Activated CD4-positive, alpha-beta T cell treated with anti-CD3 and anti-CD28 coated beads for 4 hours (primary cell): ENCODE data around the gene DYNC2H1.

Source experiments
- DNase-seq, 2 donors: peaks; one replicate each; pipeline ENCODE4 v3.0.0-alpha.2; 2020

DYNC2H1 gene

DNA sequence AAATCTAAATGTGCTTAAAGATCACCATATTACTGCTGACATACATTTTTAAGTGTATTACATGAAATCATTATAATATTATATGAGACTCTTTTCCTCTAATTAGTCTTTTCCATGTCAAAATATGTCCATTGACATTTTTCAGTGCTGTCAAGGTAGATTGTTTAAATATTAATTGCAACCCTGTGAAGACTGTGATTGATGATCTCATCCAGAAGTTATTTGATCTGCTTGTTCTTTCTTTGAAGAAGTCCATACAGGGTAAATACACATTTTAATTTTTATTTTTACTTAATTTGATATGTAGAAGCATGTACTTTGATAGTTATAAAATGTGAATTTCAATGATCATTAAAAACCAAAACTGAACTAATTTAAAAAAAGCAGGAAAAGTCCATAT is 38.4 kb downstream of the DYNC2H1 start:
- DNase-seq, result no peak

DNA sequence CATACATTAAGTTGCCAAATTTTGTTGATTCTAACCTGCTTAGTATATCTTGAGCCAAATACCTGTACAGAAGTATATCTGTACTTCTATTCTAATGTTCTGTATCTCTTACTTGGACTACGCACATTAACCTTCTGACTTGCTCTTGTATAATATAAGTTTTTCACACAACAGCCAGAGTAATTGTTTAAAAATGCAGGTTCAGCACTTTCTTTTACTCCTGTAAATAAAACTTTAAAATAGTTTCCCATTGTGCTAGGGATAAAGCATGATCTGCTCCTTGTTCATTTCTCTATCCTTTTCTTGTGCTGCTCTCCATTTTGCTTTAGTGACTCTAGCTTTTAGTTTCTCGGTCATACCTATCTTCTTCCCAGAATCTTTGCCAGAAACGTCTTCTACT is 48.3 kb downstream of the DYNC2H1 start:
- DNase-seq, result no peak

DNA sequence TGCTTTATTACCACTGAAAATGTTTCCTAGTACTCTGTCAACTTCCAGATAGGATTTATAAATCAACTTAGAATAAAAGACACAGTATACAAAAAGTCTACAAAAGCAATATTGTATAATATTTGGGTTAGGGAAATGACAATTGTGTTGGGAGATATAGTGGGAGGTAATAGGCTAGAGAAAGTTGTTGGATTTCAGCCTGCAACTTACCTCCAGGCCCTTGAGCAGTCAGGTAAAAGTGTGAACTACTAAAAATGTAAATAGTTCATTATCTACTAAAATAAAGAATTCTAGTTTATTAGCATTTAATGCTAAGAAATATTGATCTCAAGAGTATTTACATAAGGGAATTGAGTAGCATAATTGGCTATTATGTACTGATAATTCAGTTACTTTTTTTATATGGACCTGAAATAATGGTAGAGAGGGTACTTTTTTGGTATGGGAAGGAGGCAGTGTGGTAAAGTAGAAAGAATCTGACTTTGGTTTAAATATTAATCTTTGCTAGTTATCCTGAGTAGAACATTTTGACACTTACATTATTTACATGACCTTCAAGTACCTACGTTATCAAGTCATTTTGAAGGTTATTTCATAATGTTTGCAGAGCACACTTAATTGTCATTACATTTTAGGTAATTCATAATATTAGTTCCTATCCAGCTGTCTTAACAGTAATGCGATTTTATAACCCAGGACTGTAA is 55.0 kb downstream of the DYNC2H1 start:
- no peak for DNase-seq

DNA sequence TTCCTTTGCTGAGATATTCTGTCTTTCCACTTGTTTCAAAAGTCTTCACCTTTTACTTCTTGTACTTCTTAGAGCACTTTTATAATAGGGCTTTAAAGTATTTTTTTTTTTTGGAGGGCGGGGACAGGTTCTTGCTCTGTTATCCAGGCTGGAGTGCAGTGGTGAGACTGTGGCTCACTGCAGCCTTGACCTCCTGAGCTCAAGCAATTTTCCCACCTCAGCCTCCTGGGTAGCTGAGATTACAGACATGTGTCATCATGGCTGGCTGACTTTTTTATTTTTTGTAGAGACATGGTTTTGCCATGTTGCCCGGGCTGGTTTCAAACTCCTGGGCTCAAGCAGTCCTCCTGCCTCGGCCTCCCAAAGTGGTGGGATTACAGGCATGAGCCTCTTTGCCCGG is 57.9 kb downstream of the DYNC2H1 start:
- DNase-seq, result no peak

DNA sequence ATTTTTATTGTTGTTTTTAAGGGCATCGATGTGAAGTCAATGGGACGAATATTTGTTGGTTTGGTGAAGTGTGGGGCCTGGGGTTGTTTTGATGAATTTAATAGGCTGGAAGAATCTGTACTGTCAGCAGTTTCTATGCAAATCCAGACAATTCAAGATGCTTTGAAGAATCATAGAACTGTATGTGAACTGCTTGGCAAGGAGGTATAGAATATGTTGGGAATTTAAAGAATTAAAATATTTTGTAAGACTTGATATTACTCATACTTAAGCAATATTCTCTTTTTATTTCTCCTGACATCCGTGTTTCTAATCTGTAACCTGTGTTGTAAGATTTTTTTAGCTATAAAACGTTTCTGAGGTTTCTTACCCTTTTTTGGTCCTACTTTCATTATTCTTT is 61.6 kb downstream of the DYNC2H1 start:
- DNase-seq, result no peak

DNA sequence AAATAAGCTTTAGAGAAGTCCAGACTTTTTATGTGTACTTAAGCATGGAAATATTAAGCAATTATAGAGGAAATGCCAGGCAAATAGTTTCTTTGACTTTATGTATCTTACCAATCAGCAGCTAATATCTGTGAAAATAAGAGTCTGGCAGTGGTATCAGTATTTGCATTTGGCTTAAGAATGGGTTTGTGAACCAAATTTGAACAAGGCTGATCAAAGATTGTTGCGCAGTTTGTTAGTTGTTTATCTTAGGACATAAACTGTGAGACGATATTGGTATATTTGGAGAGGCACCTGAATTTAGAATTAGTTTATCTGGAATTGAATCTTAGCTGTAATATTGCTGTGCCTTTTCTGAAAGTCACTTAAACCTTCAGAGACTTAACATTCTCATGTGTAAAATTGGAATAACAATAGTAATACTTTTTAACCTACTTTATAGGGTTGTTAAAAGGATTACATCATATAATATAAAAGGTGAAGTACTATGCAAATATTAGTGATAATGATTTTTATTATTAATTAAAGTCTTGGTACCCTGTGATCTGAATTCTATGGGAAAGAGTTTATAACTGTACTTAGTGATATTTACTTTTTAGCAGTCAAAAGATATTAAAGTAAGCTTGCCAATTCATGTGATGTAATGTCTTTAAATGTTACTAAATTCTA is 66.4 kb downstream of the DYNC2H1 start:
- no peak for DNase-seq

DNA sequence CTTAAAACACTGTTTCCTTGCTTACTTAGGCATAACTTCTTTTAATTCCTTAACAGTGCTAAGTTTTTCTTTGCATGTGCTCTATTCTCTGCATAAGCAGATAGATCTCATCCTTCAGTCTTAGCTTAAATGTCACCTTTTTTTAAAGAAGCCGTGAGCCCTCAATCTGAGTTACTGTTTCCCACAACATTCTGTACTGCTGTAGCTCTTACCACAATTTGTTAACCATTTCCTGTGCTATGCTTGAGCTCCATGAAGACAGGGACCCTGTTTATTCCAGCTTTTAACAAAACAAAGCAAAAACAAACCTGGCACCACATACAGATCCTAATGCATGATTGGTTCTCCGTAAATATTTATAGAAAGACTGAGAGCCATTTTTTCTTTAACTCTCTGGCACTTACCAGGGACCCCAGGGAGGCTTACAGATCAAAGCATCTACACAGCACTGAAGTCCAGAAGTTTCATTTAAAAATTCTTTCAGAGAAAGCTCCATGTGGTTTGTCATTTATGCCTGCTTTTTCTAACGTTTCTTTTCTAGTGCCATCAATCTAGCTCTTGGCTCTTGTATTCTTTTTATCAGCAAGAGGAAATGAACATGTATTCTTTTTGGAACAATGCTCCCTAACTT is 74.9 kb downstream of the DYNC2H1 start:
- no peak for DNase-seq

DNA sequence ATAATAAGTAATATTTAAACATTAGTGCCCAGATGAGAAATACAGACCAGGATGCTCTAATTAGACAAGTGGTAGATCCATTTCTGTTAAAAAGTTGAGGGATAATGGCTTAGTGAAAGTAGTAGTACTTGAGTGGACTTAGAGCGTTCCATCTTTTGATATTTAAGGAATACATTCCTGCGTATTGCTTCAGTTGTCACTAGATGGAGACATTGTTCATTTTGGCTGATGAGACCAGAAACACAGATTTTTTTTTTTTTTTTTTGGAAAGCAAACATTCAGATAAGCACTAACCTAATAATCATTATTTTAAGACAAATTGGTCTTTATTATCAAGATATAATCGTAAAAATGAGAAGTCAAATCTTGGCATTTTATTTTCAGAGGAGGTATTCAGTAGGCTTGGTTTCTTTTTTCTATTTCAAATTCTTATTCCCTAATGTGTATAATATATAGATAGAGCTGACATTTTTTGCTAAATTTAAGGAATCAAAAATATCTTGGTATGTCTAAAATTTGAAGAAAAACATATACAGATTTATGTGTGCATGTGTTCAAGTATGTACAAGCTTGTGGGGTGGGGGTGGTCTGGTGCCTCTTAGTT is 92.9 kb downstream of the DYNC2H1 start:
- no peak for DNase-seq

DNA sequence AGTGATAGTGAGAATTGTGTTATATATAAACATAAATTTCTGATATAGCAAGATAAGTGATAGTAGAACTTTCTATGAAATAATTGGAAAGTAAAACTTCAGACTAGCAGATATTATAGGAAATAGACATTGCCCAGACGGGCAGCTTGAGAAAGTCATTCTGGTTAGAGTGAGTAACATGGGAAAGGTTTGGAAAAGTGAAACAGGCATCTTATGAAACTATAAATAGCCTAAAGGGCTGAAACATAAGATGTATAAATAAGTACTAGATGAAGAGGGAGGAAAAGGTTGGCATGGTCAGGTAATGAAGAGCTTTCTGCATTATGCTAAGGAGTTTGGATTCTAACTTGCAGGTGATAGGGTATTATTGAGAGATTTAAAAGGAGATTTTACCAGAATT is 101.3 kb downstream of the DYNC2H1 start:
- DNase-seq, result no peak

DNA sequence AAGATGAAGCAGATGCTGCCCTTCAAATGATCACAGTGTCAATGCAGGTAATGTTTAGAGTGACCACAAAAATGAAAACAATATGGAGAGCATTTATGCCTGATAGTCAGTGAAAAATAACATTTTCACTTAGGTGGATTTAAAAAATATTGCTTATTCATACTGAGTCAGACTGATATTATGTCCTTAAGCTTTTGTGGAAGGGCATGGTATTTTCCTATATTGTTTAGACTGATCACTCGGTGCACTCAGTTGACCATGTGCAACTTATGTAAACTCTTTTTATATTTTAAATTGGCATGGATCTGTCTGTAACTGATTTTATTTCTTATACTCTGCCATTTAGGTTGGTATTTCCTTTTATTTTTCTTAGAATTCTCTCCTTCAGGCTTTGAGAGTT is 106.6 kb downstream of the DYNC2H1 start:
- no peak for DNase-seq

DNA sequence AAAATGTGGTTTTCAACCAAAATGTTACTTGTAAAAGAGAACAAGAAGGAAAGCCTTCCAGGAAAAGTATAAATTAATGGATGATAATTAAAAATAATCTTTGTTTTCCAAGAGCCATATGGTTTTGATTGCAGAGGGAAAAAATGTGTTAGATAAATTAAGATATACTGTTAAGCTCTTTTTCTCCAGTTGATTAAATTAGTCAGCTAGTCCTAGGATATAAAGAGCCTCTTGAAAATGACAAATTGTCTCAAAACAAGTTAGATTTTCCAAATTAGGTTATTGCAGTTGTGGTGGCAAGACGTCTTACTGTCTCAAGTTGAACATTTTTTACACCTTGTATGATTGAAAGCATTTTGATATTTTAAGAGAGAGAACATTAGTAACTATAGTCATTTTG is 110.9 kb downstream of the DYNC2H1 start:
- DNase-seq, result no peak

DNA sequence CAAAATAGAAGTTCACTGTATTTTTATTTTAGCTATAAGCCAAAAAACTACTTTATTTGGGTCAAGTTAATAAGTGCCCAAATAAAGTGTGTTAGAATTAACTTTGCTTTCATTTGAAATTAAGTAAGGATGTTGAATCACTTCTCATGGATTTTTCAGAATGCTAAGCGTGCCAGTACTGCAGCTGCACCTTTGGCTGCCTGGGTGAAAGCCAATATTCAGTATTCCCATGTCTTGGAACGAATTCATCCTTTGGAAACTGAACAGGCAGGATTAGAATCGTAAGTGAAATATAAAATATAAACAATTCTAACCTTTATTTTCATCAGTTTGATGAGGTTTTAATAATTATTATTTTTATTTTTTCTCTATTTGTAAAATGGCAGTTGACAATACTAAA is 113.6 kb downstream of the DYNC2H1 start:
- no peak for DNase-seq

DNA sequence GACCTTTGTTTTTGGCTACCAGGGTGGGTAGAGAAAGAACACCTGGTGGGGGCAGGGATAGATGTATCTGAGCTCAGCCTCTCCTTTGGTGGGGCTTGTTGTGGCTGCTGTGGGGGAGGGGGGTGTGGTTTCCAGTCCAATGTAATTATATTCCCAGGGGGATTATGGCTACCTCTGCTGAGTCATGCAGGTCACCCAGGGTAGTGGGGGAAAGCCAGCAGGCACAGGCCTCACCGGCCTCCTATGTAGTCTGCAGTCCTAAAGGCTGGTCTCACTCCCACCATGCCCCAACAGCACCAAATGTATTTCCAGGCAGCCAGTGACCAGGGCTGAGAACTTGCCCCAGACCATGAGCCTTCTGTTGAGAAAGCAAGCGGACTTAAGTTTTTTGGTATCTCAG is 119.6 kb downstream of the DYNC2H1 start:
- no peak for DNase-seq

DNA sequence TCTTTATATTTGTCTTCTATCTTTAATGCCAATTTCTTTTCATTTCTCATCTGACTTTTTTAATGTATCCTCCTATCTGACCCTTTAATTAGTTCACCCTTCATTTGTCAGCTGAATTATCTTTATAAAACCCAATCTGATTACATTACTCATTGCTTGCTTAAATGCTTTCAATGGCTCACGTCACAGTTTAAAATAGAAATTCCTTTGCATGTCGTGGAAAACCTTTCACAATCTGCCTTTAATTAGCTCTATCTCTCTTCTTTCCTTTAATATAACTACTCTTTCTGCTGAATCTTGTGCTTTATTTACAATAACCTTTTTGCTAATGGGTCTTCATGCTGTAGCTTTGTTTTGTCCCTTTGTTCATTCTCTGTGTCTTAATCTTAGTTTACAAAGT is 125.7 kb downstream of the DYNC2H1 start:
- DNase-seq, result no peak

DNA sequence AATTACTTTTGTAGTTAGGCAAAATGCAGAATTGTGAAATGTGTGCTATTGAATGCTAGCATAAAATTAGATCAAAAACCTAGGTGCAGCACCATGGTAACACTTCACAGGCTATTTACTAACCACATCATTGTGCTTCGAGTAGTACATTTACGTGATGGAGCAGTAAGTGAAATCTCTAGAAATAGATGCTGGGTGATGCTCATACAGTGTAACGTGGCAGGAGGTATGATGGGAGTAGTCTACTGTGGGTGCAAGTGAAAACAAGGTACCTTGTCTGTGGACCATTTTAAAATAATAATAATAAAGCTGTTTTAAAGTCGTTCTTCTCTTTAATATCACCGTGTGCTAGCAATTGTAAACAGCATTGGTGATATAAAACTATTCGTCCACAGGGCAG is 132.3 kb downstream of the DYNC2H1 start:
- no peak for DNase-seq

DNA sequence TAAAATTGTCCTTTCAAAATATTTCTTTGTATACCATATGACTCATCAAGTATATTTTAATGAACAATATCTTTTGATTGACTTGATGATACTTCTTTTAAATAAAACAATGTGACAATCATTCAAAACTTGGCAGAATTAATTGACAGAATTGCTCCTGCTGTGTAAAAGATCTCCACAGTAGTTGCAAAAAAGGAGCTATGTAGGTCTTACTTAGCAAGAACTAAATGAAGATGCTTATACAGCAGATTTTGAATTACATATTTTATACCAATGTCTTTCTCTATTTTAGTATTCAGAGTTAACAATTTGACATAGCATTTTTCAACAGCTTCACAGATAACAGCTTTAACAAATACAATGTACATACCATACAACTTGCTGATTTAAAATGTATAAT is 144.9 kb downstream of the DYNC2H1 start:
- no peak for DNase-seq

DNA sequence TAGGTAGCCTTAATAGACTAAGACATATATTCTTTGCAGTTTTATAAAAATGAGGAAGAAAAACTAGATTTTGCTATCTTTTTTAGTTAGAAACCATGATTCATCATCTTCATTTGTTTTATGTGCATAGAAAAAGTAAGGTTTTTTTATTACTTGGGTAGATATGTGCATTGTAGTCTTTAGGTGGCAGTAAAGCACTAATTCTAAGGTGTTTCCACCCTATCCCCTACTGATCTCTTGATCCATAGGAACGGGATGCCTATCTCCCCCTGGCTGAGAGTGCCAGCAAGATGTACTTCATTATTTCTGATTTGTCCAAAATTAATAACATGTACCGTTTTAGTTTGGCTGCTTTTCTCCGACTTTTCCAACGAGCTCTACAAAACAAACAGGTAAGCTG is 148.1 kb downstream of the DYNC2H1 start:
- DNase-seq, result no peak

DNA sequence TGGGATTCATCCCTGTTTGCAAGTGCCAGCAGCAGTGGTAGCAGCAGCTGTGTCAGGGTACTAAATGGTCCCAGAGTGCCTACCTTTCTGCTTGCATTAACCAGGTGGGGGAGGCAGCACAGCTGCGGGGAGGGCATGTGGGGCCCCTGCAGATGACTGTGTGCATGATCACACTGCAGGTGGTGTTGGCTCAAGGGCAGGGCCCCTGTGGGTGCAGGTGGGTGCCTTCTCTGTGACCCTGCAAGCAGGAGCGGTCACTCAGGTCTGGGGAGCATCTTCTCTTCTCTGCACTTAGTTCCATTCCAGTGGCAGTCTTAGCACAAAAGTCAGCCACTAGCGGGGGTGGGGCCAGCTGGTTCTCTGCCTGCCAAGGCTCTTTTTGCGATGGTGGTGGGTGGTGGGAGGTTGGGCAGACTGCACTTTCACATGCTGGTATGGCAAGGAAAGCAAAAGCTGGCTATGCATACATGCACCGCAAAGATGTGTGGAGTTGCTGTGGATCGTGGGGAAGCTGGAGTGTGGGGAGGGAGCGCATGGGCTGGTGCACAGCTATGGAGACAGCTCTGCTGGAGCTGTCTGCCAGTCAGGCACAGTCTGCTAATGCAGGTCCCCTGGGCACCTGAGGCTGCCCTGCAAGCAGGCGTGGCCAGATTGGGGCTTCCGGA is 157.1 kb downstream of the DYNC2H1 start:
- no peak for DNase-seq

DNA sequence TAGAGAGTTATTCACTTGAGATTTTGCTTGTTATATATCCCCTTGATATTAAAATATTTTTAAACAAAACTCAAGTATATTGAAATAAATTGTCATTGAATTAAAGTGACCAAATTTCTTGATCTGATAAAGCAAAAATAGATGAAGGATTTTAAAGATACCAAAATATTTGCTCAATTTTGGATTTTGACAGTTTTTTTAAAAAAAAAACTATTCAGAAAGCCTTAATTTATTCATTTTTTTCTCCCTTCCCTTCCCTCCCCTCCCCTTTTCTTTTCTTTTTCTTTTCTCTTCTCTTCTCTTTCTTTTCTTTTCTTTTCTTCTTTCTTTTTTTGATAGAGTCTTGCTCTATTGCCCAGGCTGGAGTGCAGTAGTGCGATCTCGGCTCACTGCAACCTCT is 163.7 kb downstream of the DYNC2H1 start:
- DNase-seq, result no peak

DNA sequence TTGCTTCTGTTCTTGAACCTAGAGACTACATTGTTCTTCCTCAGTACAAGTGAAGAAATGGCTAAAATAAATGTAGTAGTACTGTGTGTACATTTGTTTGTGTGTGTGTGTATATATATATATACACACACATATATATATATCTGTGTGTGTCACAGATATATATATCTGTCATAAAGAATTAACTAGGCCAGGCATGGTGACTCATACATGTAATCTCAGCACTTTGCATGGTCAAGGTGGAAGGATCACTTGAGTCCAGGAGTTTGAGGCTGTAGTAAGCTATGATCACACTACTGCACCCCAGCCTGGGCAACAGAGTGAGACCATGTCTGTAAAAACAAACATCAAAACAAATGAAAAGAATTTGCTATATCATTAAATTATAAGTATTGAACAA is 164.8 kb downstream of the DYNC2H1 start:
- DNase-seq, result no peak

DNA sequence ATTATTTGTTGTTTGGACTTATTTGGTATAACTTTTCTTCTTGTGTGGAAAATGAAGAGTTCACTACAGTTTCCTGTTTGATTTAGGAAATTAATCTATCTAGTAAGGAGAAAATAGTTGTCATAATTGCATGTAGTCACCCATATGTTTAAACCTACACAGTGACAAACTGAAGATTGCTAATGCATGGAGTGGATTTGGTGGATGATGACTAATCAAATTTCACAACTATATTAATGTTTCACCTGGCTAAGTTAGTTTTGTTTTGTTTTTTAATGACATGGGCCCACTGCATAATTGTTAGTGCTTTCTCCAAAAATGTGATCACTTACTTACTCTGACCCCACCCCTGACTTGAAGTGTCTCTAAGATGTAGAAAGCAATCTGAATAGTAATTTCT is 170.6 kb downstream of the DYNC2H1 start:
- DNase-seq, result no peak

DNA sequence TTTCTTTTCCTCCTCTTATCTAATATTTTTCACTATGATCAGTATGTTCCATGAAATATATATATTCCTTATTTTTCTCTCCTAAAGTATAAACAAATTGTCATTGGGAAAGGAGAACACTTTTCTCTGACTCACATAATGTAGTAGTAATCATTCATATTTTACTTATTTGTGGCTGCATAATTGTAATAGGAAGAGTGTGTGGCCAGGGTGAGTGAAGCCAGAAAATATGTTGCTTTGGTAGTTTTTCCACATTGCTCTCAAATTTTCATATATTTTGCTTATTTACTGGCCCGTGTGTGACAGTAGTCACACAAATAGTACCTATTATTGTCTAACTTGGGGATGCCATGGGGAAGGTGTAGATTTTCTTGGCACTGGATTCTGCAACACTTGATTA is 172.1 kb downstream of the DYNC2H1 start:
- no peak for DNase-seq

DNA sequence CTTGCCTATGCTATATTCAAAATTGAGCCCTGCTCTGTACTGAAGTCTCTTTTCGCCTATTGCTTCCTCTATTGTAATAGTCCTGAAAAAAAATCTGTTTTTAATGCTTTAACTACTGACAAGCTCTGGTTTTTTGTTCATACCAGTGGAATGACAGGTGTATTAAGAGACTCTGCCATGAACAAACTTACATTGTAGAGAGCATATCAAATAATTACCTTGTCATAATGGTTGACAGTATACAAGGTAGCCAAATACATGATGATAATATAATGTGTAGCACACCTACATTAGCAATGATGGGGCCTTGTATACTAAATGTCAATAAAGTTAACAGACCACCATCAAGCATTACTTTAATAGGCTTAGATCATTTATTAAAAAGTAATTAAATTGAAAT is 175.0 kb downstream of the DYNC2H1 start:
- DNase-seq, result no peak

DNA sequence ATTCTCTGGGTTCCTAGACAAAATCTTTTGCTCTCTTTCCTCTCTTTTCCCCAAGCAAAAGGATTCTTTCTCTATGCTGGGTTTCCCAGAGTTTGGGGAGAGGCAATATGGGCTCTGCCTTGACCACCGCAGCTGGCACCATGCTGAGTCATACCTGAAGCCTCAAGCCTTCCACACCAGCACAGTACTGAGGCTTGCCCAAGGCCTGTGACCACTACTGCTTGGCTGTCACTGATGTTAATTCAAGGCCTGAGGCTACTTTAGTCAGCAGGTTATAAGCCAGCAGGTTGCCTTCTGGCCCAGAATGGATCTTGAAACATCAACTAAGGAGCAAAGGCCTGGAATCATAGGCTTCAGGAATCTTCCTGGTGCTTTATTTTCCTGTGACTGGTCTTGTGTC is 185.3 kb downstream of the DYNC2H1 start:
- no peak for DNase-seq
